Muscle layer of colon (tissue), 2 donors: ENCODE data around the gene MED13L.

ENCODE experiments used
- H3K27ac ChIP-seq: one replicate; pipeline ENCODE4 v1.7.0; 2013; ENCODE audit warnings: low read depth, mild to moderate bottlenecking, low read length, moderate library complexity
- H3K27me3 ChIP-seq, 2 donors: one replicate each; pipeline ENCODE4 v1.7.0; 2013; ENCODE audit warnings: low read length in 2 of 2, mild to moderate bottlenecking in 2 of 2; ENCODE audit not compliant: insufficient read depth in 2 of 2, control insufficient read depth in 1 of 2
- H3K36me3 ChIP-seq: one replicate; pipeline ENCODE4 v1.7.0; 2013; ENCODE audit warnings: mild to moderate bottlenecking, low read length; ENCODE audit not compliant: insufficient read depth
- H3K4me1 ChIP-seq: one replicate; pipeline ENCODE4 v1.7.0; 2013; ENCODE audit warnings: mild to moderate bottlenecking, low read length; ENCODE audit not compliant: insufficient read depth
- H3K4me3 ChIP-seq, 2 donors: one replicate each; pipeline ENCODE4 v1.7.0; 2013; ENCODE audit warnings: low read length in 2 of 2, low read depth in 1 of 2, mild to moderate bottlenecking in 1 of 2, moderate library complexity in 1 of 2
- H3K9ac ChIP-seq: one replicate; pipeline ENCODE4 v1.7.0; 2013; ENCODE audit warnings: low read length
- H3K9me3 ChIP-seq: one replicate; pipeline ENCODE4 v1.7.0; 2013; ENCODE audit warnings: mild to moderate bottlenecking, low read length
- donor health status: abdominal sarcoma.
- donor health status: Adenocarcinoma of cecum.

MED13L gene

DNA sequence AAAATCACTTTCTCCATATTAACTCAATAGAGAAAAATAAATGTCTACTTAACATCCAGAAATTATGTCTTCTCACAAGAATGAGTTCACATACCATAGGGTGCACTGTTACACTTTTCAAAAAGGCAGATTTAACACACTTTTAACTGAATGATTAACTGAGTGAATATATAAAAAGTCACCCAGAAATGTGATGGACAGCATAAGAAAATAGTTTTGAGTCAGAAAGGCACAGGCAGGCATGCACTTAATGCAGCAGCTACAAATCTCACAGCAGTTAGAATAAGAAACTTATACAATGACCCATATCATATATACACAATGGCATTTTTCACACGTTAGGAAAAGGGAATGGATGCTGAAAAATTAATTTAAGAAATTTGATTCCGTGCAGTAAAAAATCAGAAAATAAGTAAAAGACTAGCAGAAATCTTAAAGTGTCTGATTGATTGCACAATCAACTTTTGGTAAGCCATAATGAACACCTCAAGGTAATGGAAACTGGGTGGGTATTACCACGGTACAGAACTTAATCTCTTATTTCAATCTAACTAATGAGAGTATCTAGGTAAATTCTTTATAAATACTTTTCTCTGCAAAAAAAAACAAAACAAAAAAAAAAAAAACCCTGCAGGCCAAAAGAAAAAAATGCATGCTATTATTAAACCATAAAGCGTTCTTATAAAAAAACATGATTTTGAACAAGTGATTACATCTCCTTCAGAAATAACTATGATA lies 3.5 kb downstream of the MED13L start:
- no peak overlapping the region for H3K27ac ChIP-seq
- no peak overlapping the region for H3K9ac ChIP-seq
- H3K4me1 ChIP-seq, result peaks cover 23% of the 10 kb centered on the region
- H3K9me3 ChIP-seq, result no peaks in the 10 kb centered on the region
- H3K27me3 ChIP-seq, result no peaks in the 10 kb centered on the region
- H3K36me3 ChIP-seq, result no peaks in the 10 kb centered on the region
- no peak overlapping the region for H3K4me3 ChIP-seq

DNA sequence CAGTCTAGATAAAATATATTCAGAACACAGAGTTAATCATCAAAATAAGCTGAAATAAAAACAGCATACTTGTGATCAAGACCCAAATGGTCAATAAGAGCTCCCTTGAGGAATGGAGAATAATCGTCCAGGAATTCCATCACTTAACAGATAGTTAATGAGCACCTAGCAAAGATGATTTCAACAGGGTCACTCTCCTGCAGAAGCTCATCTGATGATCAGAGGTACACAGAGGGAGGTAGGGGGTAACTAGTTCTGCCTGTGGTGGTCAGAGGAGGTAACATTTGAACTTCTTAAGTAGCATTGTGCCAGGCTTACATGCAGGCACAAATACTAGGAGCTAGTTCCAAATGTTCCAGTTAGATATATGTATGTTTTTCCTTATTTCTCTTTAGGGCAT lies 9.5 kb downstream of the MED13L start:
- Histone ChIP-seq H3K27ac (no peak overlapping the region), H3K27me3 (no peaks in the 10 kb centered on the region), H3K9me3 (no peaks in the 10 kb centered on the region), H3K36me3 (no peaks in the 10 kb centered on the region), H3K9ac (no peak overlapping the region), H3K4me3 (no peak overlapping the region), H3K4me1 (peaks cover 60% of the 10 kb centered on the region)

DNA sequence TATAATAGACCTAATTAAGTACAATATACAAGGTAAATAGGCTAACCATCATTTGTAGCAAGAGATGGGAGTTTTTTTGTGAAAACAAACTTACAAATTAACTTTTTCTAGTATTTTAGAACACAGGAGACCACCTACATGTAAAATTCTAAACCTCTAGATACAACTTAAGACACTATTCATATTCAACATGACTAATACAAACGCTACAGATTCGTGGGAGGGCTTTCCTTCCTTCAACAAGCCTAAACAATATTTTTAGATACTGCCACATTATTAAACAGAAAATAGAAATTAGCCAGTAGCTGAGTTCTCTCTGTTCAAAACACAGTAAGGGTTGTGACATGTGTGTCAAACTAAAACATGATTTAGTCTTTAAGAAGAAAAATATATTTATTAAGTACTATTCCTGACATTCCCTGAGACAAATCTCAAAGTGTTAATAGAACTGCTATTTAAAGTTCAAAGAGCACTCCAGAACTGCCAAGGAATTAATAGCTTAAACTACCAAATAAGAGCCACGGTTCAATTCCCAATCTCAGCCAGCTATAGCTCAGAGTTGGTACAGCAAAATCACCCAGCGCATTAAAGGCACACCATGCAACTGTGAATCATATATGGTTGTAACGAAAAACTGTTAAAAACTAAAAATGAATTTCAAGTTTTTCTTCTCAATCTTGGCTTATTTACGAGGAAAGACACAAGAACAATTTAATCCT lies 10.7 kb downstream of the MED13L start:
- no peaks in the 10 kb centered on the region for H3K9me3 ChIP-seq
- H3K36me3 ChIP-seq, result no peaks in the 10 kb centered on the region
- H3K4me1 ChIP-seq, result peaks cover 61% of the 10 kb centered on the region
- no peaks in the 10 kb centered on the region for H3K27me3 ChIP-seq
- H3K27ac ChIP-seq, result no peak overlapping the region
- H3K9ac ChIP-seq, result no peak overlapping the region
- H3K4me3 ChIP-seq, result no peak overlapping the region

GRCh38 chr12:116266168-116266601 lies 11.3 kb downstream of the MED13L start:
- no peaks in the 10 kb centered on the region for H3K27me3 ChIP-seq
- H3K36me3 ChIP-seq, result no peaks in the 10 kb centered on the region
- no peak overlapping the region for H3K27ac ChIP-seq
- no peak overlapping the region for H3K4me3 ChIP-seq
- H3K9ac ChIP-seq, result no peak overlapping the region
- no peaks in the 10 kb centered on the region for H3K9me3 ChIP-seq
- H3K4me1 ChIP-seq, result peaks cover 67% of the 10 kb centered on the region

GRCh38 chr12:116265351-116266147 lies 11.9 kb downstream of the MED13L start:
- Histone ChIP-seq H3K4me3 (no peak overlapping the region), H3K9me3 (no peaks in the 10 kb centered on the region), H3K36me3 (no peaks in the 10 kb centered on the region), H3K27me3 (no peaks in the 10 kb centered on the region), H3K27ac (peak overlapping the region; percentile 7), H3K9ac (no peak overlapping the region), H3K4me1 (peaks cover 73% of the 10 kb centered on the region)

- no peaks in the 10 kb centered on the region for H3K36me3 ChIP-seq
- no peak overlapping the region for H3K9ac ChIP-seq
- H3K27me3 ChIP-seq, result no peaks in the 10 kb centered on the region
- H3K27ac ChIP-seq, result no peak overlapping the region
- H3K4me3 ChIP-seq, result no peak overlapping the region
- H3K9me3 ChIP-seq, result no peaks in the 10 kb centered on the region
- peaks cover 72% of the 10 kb centered on the region for H3K4me1 ChIP-seq
Measured at GRCh38 chr12:116264525-116265070, 12.9 kb downstream of the MED13L start.

DNA sequence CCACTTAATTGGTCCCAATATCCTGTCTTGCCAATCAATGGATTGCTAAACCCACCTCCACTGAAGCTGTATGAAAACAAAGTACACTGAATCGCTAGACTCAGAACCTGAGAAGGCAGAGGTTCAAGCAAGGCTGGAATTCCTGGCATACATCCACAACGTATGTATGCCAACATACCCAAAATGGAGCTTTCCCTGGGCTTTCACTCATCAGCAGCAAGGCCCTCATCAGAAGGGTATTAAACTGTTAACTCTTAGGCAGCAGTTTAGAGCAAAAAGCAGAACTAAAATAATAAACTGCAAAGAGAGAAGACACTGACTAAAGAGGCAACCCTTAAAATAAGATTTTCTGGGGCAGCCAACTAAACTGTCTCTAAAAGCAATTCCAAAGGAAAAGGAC lies 13.6 kb downstream of the MED13L start:
- no peaks in the 10 kb centered on the region for H3K9me3 ChIP-seq
- H3K27me3 ChIP-seq, result no peaks in the 10 kb centered on the region
- no peak overlapping the region for H3K27ac ChIP-seq
- H3K4me1 ChIP-seq, result peaks cover 70% of the 10 kb centered on the region
- no peaks in the 10 kb centered on the region for H3K36me3 ChIP-seq
- H3K4me3 ChIP-seq, result no peak overlapping the region
- H3K9ac ChIP-seq, result no peak overlapping the region

- Histone ChIP-seq H3K9ac (no peak overlapping the region), H3K4me3 (no peak overlapping the region), H3K27ac (no peak overlapping the region), H3K27me3 (no peaks in the 10 kb centered on the region), H3K36me3 (no peaks in the 10 kb centered on the region), H3K4me1 (peaks cover 70% of the 10 kb centered on the region), H3K9me3 (no peaks in the 10 kb centered on the region)
Measured at GRCh38 chr12:116263431-116263830, 14.1 kb downstream of the MED13L start.

- Histone ChIP-seq H3K27ac (no peak overlapping the region), H3K9ac (no peak overlapping the region), H3K4me1 (peaks cover 70% of the 10 kb centered on the region), H3K27me3 (no peaks in the 10 kb centered on the region), H3K36me3 (no peaks in the 10 kb centered on the region), H3K4me3 (no peak overlapping the region), H3K9me3 (no peaks in the 10 kb centered on the region)
Measured at GRCh38 chr12:116262741-116263140, 14.8 kb downstream of the MED13L start.

GRCh38 chr12:116261525-116262100 lies 15.9 kb downstream of the MED13L start:
- Histone ChIP-seq H3K36me3 (no peaks in the 10 kb centered on the region), H3K9ac (no peak overlapping the region), H3K4me3 (no peak overlapping the region), H3K27ac (no peak overlapping the region), H3K4me1 (peaks cover 70% of the 10 kb centered on the region), H3K9me3 (no peaks in the 10 kb centered on the region), H3K27me3 (no peaks in the 10 kb centered on the region)
